ENCODE data around the gene KTN1.

KTN1 gene

DNA sequence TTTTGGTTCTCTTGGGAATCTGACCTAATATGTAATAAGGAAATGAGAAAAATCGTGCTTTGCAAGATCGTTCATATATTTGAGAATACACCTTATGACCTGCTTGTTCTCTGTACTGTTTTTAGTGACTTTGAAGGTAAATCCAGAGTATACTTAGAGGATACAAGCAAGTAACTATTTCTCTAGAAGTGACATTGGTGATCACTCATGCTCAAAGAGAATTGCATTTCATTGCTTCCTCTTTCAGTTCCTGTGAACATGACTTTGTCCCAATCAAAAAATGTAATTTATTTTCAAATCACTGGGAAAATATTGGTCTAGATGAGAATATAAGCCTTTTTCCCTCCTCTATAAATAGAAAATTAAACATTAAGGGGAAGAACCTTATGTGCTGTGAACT, 2.7 kb downstream of the KTN1 start:
- no peaks in the 10 kb centered on the region for H3K9me3 ChIP-seq (ENCODE audit: low read depth, low read length)
- DNase-seq (ENCODE audit: low read depth, low spot score) = no peak
- H3K9ac ChIP-seq (ENCODE audit: insufficient read length) = peak overlapping the region; percentile 57
- H3K4me3 ChIP-seq = peak overlapping the region; percentile 91
- H3K36me3 ChIP-seq (ENCODE audit: insufficient read depth, low read length) = no peaks in the 10 kb centered on the region
- H3K27ac ChIP-seq = peak overlapping the region; percentile 81
- TF ChIP-seq POLR2AphosphoS5 (IDR thresholded peaks at IDR 0.05; ENCODE audit: borderline replicate concordance, low read depth, low read length) (no peak), FOXP2 (optimal IDR thresholded peaks at IDR 0.05; ENCODE audit: control extremely low read depth, extremely low read length, insufficient read depth) (no peak), EZH2 (IDR thresholded peaks at IDR 0.05) (no peak)

DNA sequence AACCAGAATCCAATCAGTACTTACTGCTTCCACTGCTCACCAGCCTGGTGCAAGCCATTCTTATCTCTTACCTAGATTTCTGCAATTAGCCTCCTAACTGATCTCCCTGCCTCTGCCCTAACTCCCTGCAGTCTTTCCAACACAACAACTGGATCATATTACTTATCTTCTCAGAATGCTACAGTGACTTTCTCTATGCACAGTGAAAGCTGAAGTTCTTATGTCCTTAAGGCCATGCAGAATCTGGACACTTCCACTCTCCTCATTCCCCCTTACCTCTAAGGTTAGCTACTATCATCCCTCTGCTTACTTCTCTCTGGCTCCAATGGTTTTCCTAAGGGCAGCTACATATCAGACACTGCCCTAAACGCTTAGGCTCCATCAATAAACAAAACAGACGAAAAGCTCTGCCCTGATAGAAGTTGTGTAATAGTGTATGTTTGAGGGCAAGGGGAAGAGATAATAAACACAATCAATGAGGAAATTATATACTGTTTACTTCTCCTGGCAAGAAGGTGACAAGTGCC, 4.0 kb downstream of the KTN1 start:
- Histone ChIP-seq H3K9me3 (ENCODE audit: low read depth, low read length) (no peaks in the 10 kb centered on the region), H3K36me3 (ENCODE audit: insufficient read depth, low read length) (no peaks in the 10 kb centered on the region), H3K4me3 (peak overlapping the region; percentile 91; the same call in 1 of the 2 replicates), H3K9ac (ENCODE audit: insufficient read length) (no peak overlapping the region), H3K27ac (peak overlapping the region; percentile 8; the same call in 1 of the 2 replicates)
- no peak for TF ChIP-seq EZH2 (IDR thresholded peaks at IDR 0.05)
- TF ChIP-seq FOXP2 (optimal IDR thresholded peaks at IDR 0.05; ENCODE audit: control extremely low read depth, extremely low read length, insufficient read depth) = no peak
- no peak for TF ChIP-seq POLR2AphosphoS5 (IDR thresholded peaks at IDR 0.05; ENCODE audit: borderline replicate concordance, low read depth, low read length)
- no peak for DNase-seq (ENCODE audit: low read depth, low spot score)

DNA sequence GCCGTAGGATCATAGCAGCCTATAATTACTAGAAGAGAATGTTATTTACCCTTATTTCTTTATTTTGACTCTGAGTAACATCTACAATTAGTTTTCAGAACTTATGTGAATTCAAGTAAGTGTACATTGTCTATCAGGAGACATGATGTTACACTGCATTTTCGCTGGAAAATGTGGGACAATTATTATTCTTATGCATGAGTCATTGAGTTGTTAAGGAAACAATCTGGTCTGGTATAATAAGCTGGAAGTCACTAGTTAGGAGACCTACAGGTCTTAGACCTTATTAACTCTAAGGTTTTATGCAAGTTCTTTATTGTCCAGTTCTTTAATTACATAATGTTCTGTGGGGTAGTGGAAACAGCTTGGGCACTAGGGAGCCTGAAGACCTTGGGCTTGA, 5.8 kb downstream of the KTN1 start:
- peak overlapping the region; percentile 54 for H3K9ac ChIP-seq (ENCODE audit: insufficient read length)
- no peaks in the 10 kb centered on the region for H3K36me3 ChIP-seq (ENCODE audit: insufficient read depth, low read length)
- H3K9me3 ChIP-seq (ENCODE audit: low read depth, low read length) = no peaks in the 10 kb centered on the region
- TF ChIP-seq EZH2 (IDR thresholded peaks at IDR 0.05) (no peak), FOXP2 (optimal IDR thresholded peaks at IDR 0.05; ENCODE audit: control extremely low read depth, extremely low read length, insufficient read depth) (no peak), POLR2AphosphoS5 (IDR thresholded peaks at IDR 0.05; ENCODE audit: borderline replicate concordance, low read depth, low read length) (no peak)
- peak overlapping the region; percentile 82 for H3K27ac ChIP-seq
- H3K4me3 ChIP-seq = peak overlapping the region; percentile 55
- no peak for DNase-seq (ENCODE audit: low read depth, low spot score)

DNA sequence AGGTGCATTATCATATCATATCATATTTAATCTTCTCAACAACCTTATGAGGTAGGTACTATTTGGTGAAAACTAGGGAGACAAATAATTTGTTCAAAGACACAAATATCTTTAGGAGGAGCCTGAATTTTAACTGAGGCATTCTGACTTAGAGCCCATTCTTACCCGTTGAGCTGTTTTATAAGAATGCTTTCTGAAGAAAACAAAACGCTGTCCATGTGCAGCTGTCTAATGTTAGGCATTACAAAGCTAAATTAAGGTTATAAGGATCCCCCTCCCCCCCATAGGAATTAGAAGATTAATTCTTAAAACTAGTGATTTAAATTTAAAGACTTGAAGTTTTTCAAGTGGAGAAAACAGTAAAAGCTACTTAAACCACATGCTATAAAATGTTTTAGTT, 6.4 kb downstream of the KTN1 start:
- no peak for DNase-seq (ENCODE audit: low read depth, low spot score)
- Histone ChIP-seq H3K9me3 (ENCODE audit: low read depth, low read length) (no peaks in the 10 kb centered on the region), H3K36me3 (ENCODE audit: insufficient read depth, low read length) (0 out of 2 replicates have a peak, but pooled peaks cover 2% of the 10 kb centered on the region), H3K4me3 (peak overlapping the region; percentile 55), H3K27ac (peak overlapping the region; percentile 82), H3K9ac (ENCODE audit: insufficient read length) (peak overlapping the region; percentile 54)
- TF ChIP-seq POLR2AphosphoS5 (IDR thresholded peaks at IDR 0.05; ENCODE audit: borderline replicate concordance, low read depth, low read length) (no peak), FOXP2 (optimal IDR thresholded peaks at IDR 0.05; ENCODE audit: control extremely low read depth, extremely low read length, insufficient read depth) (no peak), EZH2 (IDR thresholded peaks at IDR 0.05) (no peak)

DNA sequence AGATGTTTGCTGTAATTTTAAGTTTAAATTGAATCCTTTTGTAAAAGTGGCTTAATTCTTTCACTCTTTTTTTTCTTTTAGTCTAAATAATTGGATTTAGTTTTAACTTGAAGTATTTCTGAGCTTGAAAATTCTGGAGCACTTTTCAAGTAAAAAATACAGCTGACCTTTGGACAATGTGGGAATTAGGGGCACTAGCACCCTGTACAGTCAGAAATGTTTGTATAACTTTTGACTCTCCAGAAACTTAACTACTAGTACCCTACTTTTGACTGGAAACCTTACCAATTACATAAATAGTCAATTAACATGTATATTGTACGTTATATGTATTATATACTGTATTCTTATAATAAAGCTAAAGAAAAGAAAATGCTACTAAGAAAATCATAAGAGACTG, 7.8 kb downstream of the KTN1 start:
- Histone ChIP-seq H3K36me3 (ENCODE audit: insufficient read depth, low read length) (0 out of 2 replicates have a peak, but pooled peaks cover 2% of the 10 kb centered on the region), H3K27ac (peak overlapping the region; percentile 82), H3K9ac (ENCODE audit: insufficient read length) (no peak overlapping the region), H3K4me3 (no peak overlapping the region; the same call in 1 of the 2 replicates), H3K9me3 (ENCODE audit: low read depth, low read length) (no peaks in the 10 kb centered on the region)
- no peak for DNase-seq (ENCODE audit: low read depth, low spot score)
- TF ChIP-seq EZH2 (IDR thresholded peaks at IDR 0.05) (no peak), POLR2AphosphoS5 (IDR thresholded peaks at IDR 0.05; ENCODE audit: borderline replicate concordance, low read depth, low read length) (no peak)

DNA sequence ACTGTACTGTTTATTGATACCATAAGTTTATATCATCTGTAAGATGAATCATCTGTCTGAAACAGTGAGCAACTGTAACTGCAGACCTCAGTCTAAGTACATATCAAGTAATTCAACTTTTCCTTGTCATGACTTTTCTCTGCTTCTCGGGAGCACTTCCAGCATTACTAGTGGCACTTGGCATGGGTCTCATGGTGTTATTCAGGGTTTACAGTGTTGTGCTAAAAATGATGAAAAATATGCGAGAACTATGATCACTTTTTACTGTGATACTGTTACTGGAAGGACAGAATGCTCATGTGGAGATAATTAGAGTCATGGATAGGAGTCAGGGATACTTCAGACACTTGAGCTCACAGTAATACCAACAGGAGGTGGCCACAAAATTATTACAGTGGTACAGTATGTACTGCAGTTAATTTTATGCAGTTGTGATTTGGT, 8.3 kb downstream of the KTN1 start:
- Histone ChIP-seq H3K9ac (ENCODE audit: insufficient read length) (no peak overlapping the region), H3K9me3 (ENCODE audit: low read depth, low read length) (no peaks in the 10 kb centered on the region), H3K36me3 (ENCODE audit: insufficient read depth, low read length) (0 out of 2 replicates have a peak, but pooled peaks cover 2% of the 10 kb centered on the region), H3K4me3 (peak overlapping the region; percentile 30), H3K27ac (peak overlapping the region; percentile 72)
- DNase-seq (ENCODE audit: low read depth, low spot score) = no peak
- no peak for TF ChIP-seq POLR2AphosphoS5 (IDR thresholded peaks at IDR 0.05; ENCODE audit: borderline replicate concordance, low read depth, low read length)
- TF ChIP-seq EZH2 (IDR thresholded peaks at IDR 0.05) = no peak
- no peak for TF ChIP-seq FOXP2 (optimal IDR thresholded peaks at IDR 0.05; ENCODE audit: control extremely low read depth, extremely low read length, insufficient read depth)

DNA sequence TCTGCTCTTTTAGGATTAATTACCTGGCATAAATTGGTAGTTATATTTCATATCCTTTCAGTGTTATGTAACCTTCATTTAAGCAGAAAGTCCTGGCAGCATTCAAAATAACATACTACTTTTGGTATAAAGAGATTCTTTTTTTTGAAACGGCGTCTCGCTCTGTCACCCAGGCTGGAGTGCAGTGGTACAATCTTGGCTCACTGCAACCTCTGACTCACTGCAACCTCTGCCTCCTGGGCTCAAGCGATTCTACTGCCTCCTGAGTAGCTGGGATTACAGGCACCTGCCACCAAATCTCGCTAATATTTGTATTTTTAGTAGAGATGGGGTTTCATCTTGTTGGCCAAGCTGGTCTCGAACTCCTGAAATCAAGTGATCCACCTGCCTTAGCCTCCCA, 9.2 kb downstream of the KTN1 start:
- TF ChIP-seq FOXP2 (optimal IDR thresholded peaks at IDR 0.05; ENCODE audit: control extremely low read depth, extremely low read length, insufficient read depth) (no peak), POLR2AphosphoS5 (IDR thresholded peaks at IDR 0.05; ENCODE audit: borderline replicate concordance, low read depth, low read length) (no peak), EZH2 (IDR thresholded peaks at IDR 0.05) (no peak)
- Histone ChIP-seq H3K36me3 (ENCODE audit: insufficient read depth, low read length) (0 out of 2 replicates have a peak, but pooled peaks cover 2% of the 10 kb centered on the region), H3K27ac (peak overlapping the region; percentile 45; the same call in 1 of the 2 replicates)

DNA sequence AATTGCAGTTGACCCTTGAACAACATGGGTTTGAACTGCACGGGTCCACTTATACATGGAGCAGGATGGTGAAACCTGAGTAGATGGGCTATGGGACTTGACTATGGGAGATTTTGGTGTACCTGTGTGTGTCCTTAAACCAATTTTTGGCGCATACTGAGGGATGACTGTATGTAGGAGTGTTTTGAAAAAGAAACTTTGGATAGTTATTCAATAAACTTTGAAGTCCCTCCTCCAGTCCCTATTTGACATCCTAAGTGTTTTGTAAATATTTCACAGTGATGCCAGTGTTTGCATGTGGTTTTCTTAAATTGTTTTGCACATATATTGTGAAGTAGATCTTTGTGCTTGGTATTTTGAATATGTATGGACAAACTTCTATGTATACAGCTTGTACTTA, 12.4 kb downstream of the KTN1 start:
- no peak for DNase-seq (ENCODE audit: low read depth, low spot score)
- H3K4me3 ChIP-seq = no peak overlapping the region
- no peak overlapping the region for H3K9ac ChIP-seq (ENCODE audit: insufficient read length)
- peaks cover 9% of the 10 kb centered on the region; the same call in 1 of the 2 replicates for H3K36me3 ChIP-seq (ENCODE audit: insufficient read depth, low read length)
- peak overlapping the region; percentile 73; the same call in 1 of the 2 replicates for H3K27ac ChIP-seq
- H3K9me3 ChIP-seq (ENCODE audit: low read depth, low read length) = no peaks in the 10 kb centered on the region
- TF ChIP-seq EZH2 (IDR thresholded peaks at IDR 0.05) = no peak
- no peak for TF ChIP-seq POLR2AphosphoS5 (IDR thresholded peaks at IDR 0.05; ENCODE audit: borderline replicate concordance, low read depth, low read length)
- TF ChIP-seq FOXP2 (optimal IDR thresholded peaks at IDR 0.05; ENCODE audit: control extremely low read depth, extremely low read length, insufficient read depth) = no peak

More for the DNA sequence above, 9.2 kb downstream of the KTN1 start:
- DNase-seq (ENCODE audit: low read depth, low spot score) = no peak
- no peak overlapping the region for H3K9ac ChIP-seq (ENCODE audit: insufficient read length)
- H3K4me3 ChIP-seq = no peak overlapping the region
- no peaks in the 10 kb centered on the region for H3K9me3 ChIP-seq (ENCODE audit: low read depth, low read length)
